ENCODE measurements around the gene GOLGA6L9. TPM values are rescaled to one million over a fixed set of nuclear protein-coding genes. Genes with fewer than 3 reads are reported as not detected.
"Not testable (repeated sequence)": the region's sequence is repeated elsewhere in the genome, so short reads cannot be mapped to it uniquely, and the experiment has no call there.

GOLGA6L9 gene
- polyA plus RNA-seq, 1 of the 3 experiments (the other 2 are of a cell fraction) = 7.4 TPM

DNA sequence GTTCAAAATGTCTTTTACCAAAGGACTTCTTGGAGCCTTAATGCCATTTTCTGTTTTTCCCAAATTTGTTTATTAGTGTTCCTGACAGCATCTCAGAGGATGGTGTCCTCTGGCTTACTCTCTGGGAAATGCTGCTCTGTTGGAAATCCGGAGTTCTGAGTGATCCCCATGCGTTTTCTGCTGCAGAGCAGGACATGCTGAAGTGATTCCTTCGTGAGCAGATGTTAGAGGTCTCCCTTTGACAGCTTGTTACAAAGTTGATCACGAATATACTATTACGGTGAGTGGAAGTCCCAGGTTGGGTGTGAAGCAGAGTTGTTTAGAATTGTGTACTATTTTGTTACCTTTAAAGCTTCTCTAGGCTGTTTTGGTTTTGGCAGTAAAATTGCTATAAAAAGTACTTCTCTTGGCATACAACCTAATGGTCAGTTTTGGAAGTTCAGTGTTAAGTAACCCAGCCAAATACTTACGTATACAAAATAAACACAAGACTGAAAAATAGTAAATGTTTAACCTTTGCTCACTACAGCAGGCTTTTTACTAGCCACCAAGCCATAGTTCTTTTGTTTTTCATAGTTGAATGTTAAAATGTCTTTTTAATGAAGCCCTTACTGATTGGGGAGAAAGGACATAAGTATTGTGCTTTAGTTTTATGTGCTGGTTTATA is 15.0 kb upstream of the GOLGA6L9 start:
- WGBS (ENCODE audit: low lambda C conversion rate) = 73% methylated on average over 6 of the region's 6 CpGs
- H3K27me3 ChIP-seq (ENCODE audit: insufficient read depth); H3K4me3 ChIP-seq (ENCODE audit: low read depth in 2 of 2, low read length in 1 of 2); H2AFZ ChIP-seq (ENCODE audit: low read depth); H3K4me1 ChIP-seq (ENCODE audit: control insufficient read depth in 1 of 2, insufficient read depth in 2 of 2, low read depth in 1 of 2, low read length in 1 of 2); H3K9me3 ChIP-seq; H3K36me3 ChIP-seq (replicated peaks in 1 of 2; ENCODE audit: control insufficient read depth in 1 of 2, insufficient read depth in 2 of 2, low read length in 1 of 2); DNase-seq; H4K20me1 ChIP-seq (ENCODE audit: insufficient read depth); H3K4me2 ChIP-seq; POLR2A ChIA-PET; H3K27ac ChIP-seq (ENCODE audit: low read depth in 2 of 2, low read length in 1 of 2); H3K9ac ChIP-seq; H3K9me2 ChIP-seq; H3F3A ChIP-seq (replicated peaks; ENCODE audit: insufficient read depth); CTCF ChIA-PET; H3K79me2 ChIP-seq (ENCODE audit: insufficient read depth): not testable (repeated sequence)

DNA sequence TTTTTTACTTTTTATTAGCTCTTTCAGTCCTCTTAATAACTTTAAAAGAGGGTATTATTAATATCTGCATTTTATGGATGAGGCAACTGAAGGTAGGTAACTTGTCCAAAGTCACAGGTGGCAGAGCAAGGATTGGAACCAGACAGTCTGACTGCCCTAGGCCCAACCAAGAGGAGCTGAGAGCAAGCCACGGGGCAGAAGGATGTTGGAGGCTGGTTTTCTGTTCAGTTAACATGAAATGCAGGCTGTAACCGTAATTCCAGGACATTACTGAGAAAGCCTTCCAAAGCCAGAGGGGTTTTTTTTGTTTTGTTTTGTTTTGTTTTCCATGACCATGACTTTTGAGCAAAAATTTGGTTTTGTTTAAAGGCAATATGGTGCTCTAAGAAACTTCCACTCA is 9.1 kb upstream of the GOLGA6L9 start:
- H2AFZ ChIP-seq (ENCODE audit: low read depth); H4K20me1 ChIP-seq (ENCODE audit: insufficient read depth); H3K9me3 ChIP-seq; H3K36me3 ChIP-seq (replicated peaks in 1 of 2; ENCODE audit: control insufficient read depth in 1 of 2, insufficient read depth in 2 of 2, low read length in 1 of 2); CTCF ChIA-PET; DNase-seq; H3K9me2 ChIP-seq; H3F3A ChIP-seq (replicated peaks; ENCODE audit: insufficient read depth); H3K4me2 ChIP-seq; H3K4me3 ChIP-seq (ENCODE audit: low read depth in 2 of 2, low read length in 1 of 2); H3K4me1 ChIP-seq (ENCODE audit: control insufficient read depth in 1 of 2, insufficient read depth in 2 of 2, low read depth in 1 of 2, low read length in 1 of 2); H3K27me3 ChIP-seq (ENCODE audit: insufficient read depth); POLR2A ChIA-PET; H3K79me2 ChIP-seq (ENCODE audit: insufficient read depth); H3K9ac ChIP-seq: not testable (repeated sequence)
- peak overlapping the region in 1 of 2 experiments; percentile 46; a peak in 2 of 4 replicates for H3K27ac ChIP-seq (ENCODE audit: low read depth in 2 of 2, low read length in 1 of 2)
- 90% methylated on average over 2 of the region's 2 CpGs for WGBS (ENCODE audit: low lambda C conversion rate)

DNA sequence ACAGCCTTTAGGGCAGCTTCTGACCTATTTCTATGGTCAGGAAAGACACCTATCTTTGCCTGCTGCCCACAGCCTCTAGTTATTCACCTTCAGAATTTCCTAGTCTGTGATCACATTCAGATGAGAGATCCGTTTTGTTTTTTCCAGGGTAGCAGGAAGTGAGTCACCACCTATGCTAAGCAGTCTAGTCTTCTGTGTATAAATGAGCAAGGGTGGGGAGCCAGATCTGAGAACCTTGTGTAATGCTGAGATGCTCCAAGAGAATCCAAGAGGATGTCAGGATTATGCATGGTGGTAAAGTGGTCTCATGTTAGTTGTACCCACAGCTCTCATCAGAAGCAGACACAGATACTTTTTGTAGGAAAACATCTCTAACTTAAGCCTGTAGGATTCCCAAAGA is 8.7 kb upstream of the GOLGA6L9 start:
- H3K4me1 ChIP-seq (ENCODE audit: control insufficient read depth in 1 of 2, insufficient read depth in 2 of 2, low read depth in 1 of 2, low read length in 1 of 2); H3K9me2 ChIP-seq; H4K20me1 ChIP-seq (ENCODE audit: insufficient read depth); H3F3A ChIP-seq (replicated peaks; ENCODE audit: insufficient read depth); H3K9ac ChIP-seq; H3K4me2 ChIP-seq; POLR2A ChIA-PET; H3K9me3 ChIP-seq; H3K79me2 ChIP-seq (ENCODE audit: insufficient read depth); DNase-seq; H3K36me3 ChIP-seq (replicated peaks in 1 of 2; ENCODE audit: control insufficient read depth in 1 of 2, insufficient read depth in 2 of 2, low read length in 1 of 2); H3K27me3 ChIP-seq (ENCODE audit: insufficient read depth); H2AFZ ChIP-seq (ENCODE audit: low read depth); H3K4me3 ChIP-seq (ENCODE audit: low read depth in 2 of 2, low read length in 1 of 2); CTCF ChIA-PET: not testable (repeated sequence)
- 25% methylated on average over 1 of the region's 1 CpG for WGBS (ENCODE audit: low lambda C conversion rate)
- TF ChIP-seq JUND (IDR thresholded peaks at IDR 0.05) = 0 out of 2 replicates have a peak, but pooled peaks have one; percentile 21
- H3K27ac ChIP-seq (ENCODE audit: low read depth in 2 of 2, low read length in 1 of 2) = peak overlapping the region in 1 of 2 experiments; percentile 46; a peak in 1 of 4 replicates

DNA sequence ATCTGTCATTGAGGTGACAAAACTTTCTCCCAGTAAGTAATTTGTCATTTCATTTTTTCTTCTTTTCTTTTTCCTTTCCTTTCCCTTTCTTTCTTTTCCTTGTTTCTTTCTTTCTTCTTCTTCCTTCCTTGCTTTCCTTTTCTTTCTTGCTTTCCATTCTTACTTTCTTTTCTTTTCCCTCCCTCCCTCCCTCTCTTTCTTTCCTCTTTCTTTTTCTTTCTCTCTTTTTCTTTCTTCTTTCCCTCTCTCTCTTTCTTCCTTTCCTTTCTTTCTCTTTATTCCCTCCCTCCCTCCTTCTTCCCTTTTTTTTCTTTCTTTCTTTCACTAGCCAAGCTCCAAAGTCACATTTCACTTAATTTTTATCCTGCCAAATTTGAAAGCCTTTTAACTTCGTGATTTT is 2.5 kb upstream of the GOLGA6L9 start:
- H3F3A ChIP-seq (replicated peaks; ENCODE audit: insufficient read depth); CTCF ChIA-PET; H3K27me3 ChIP-seq (ENCODE audit: insufficient read depth); DNase-seq; H3K9me3 ChIP-seq; H3K79me2 ChIP-seq (ENCODE audit: insufficient read depth); H3K36me3 ChIP-seq (replicated peaks in 1 of 2; ENCODE audit: control insufficient read depth in 1 of 2, insufficient read depth in 2 of 2, low read length in 1 of 2); H3K27ac ChIP-seq (ENCODE audit: low read depth in 2 of 2, low read length in 1 of 2); H3K4me3 ChIP-seq (ENCODE audit: low read depth in 2 of 2, low read length in 1 of 2); H2AFZ ChIP-seq (ENCODE audit: low read depth); POLR2A ChIA-PET; H3K4me2 ChIP-seq; H4K20me1 ChIP-seq (ENCODE audit: insufficient read depth); H3K4me1 ChIP-seq (ENCODE audit: control insufficient read depth in 1 of 2, insufficient read depth in 2 of 2, low read depth in 1 of 2, low read length in 1 of 2); H3K9ac ChIP-seq; H3K9me2 ChIP-seq: not testable (repeated sequence)
- WGBS (ENCODE audit: low lambda C conversion rate) = 36% methylated on average over 1 of the region's 1 CpG
